HG03060 (cell line): ENCODE results near the gene PRDM13.
"Not testable (repeated sequence)": the region's sequence is repeated elsewhere in the genome, so short reads cannot be mapped to it uniquely, and the experiment has no call there.

Experiments used
- ATAC-seq: cut with Tn5 transposase; IDR thresholded peaks from one replicate; pipeline ENCODE4 v1.9.1; 2021; ENCODE audit warnings: low read depth, moderate number of reproducible peaks; ENCODE audit not compliant: unreplicated experiment

The PRDM13 gene

DNA sequence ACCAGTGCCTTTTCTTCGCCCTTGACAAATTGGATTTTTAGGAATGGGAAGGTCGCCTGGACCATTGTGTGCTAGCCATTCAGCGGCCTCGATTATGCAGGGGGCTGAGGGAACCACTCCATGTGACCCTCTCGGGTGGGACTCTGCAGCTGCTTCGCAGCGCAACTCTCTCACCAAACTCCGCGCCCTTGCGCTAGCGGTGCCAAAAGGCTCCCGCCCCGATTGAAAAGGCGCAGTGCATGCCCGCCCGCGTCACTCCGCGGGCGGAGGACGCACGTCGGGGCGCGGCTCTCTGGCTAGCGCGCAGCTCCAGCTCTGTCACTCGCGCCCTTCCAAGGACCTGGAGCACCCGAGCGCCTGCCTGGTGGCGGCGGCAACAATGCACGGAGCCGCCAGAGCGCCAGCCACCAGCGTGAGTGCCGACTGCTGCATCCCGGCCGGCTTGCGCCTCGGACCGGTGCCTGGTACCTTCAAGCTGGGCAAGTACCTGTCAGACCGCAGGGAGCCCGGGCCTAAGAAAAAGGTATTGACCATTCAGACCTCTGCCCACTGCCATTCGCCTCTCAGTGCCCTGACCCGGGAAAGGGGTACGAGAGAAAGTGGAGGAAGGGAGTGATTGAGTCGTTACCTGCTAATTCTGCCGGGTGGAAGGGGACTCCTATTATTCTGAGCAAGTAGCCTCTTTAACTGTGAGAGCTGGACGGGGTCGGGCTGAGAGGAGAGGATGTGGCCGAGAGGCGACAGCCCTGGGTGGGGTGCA, at the start of gene PRDM13:
Gene PRDM13, plus strand, starts transcription at position 178 of the 760 bp plus-strand sequence. Its CDS starts 202 bp downstream, at position 380.
- ATAC-seq: no peak

GRCh38 chr6:99559057-99559456, 47.6 kb upstream of the PRDM13 start:
- ATAC-seq: no peak

- no peak for ATAC-seq
Observed at GRCh38 chr6:99560668-99561067, 46.0 kb upstream of the PRDM13 start.

DNA sequence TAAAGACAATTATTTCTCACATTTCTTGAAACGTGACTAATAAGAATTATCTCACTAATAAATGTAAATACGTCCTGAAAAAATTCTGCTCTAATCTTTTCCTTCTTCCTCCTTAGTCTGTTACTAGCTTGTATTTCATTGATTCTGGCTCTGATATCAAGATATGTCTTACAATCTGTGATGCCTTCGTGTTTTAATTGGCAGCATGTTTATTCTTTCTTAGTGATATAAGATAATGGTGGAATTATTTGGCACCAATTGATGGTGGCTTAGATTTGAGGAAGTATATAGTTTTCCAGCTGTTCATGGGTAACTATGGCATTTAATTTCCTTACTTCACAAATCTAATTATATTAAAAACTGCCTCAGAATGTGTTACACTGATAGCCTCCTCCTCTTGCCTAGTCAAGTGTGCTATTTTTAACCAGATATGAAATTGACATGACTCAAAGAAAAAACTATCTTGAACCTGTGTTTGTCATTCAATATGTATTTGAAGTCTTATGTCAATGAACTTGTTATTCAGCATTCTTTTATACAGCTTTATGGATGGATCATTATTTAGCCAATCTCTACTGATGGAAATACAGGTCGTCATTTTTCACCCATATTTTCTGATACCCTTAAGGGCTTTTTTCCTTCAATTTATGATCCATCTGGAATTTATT, 43.4 kb upstream of the PRDM13 start:
- no peak for ATAC-seq

DNA sequence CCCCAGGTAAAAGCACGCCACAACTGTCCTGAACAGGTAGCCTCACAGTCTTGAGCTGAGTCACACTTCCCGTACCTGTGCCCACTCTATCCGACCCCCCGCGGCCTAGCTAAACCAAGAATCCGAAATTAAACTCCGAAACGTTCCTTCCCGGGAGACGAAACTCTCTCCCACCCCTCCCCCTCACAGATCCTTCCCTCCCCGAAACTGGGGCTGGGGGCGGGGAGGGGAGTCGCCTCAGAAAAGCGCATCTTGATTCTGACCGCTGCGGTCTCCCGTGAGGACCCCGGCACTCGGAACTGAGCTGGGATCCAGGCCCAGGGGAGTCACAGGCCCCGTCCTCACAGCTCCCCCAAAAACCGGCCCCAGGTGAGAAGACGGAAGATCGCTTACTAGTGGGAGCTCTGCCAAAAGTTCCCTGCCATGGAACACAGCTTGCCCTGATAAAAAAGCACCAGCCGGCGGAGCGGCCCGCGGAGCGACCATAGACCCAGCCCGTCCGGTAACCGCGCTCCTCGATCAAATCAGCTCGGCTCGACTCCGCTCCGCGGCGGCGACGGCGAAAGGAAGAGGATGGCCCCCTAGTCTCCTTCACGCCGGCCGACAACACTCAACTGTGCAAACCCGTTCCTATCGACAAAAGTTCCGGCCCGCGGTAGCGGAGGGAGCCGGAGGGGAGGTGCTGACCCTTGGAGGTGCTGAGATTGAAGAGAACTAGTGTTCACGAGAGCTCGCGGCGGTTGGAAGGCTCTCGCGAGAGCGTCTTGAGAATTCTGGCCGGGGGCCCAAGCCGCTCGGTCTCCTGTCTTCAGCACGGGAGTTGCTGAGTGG, 38.3 kb upstream of the PRDM13 start, which contains the start of gene CCNC:
Gene CCNC, minus strand, starts transcription at position 558 of the 831 bp plus-strand sequence. Its CDS starts 133 bp downstream, at position 425.
- ATAC-seq: peak; percentile 97

DNA sequence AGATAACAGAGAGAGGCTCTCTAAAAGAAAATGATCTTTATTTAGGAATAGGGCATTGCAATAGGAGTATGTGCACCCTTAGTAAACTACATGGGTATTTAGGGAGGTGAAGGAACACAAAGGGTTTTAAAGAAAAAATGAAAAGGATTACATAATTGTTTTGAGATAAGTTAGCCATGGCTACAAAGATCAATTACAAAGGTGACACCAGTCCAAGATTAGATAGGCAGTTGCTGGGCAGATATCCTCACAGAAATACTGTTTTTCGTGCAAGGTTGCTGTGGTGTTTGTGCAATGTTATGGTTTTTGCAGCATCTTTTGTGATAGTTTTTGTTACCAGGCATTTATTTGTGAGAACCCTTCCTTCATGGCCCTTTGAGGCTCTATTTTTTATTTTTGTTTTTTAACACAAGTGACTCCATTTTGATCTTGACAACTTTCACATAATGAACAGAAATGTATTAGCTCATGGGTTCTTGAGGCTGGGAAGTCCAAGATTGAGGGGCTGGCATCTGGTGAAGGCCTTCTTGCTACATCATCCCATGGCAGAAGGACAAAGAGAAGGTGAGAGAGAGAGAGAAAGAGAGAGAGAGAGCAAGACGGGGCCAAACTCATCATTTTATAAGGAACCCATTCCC, 32.5 kb upstream of the PRDM13 start:
- ATAC-seq: no peak

GRCh38 chr6:99575544-99576227, 30.9 kb upstream of the PRDM13 start:
- no peak for ATAC-seq

- no peak for ATAC-seq
Observed at GRCh38 chr6:99579781-99580180, 26.9 kb upstream of the PRDM13 start.

DNA sequence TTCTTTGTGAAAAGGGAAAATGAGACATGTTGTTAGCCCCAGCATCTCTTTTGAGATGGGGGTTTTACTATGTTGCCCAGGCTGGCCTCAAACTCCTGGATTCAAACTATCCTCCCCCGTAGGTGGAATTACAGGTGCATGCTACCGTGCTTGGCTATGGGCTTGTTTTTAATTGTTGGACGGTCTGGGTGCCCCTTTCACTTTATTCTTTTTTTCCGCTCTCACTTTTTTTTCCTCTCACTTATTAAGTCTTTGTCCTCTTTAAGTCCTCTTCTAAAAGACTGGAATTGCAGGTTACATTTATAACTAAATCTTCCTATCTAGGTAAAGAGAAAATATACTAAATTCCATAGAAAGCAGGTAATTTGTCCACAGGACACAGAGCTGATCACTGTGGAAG, 18.8 kb upstream of the PRDM13 start:
- ATAC-seq: no peak

- ATAC-seq: peak; percentile 90
Observed at GRCh38 chr6:99588618-99589289, 17.9 kb upstream of the PRDM13 start.

- ATAC-seq: no peak
Observed at GRCh38 chr6:99589290-99589672, 17.4 kb upstream of the PRDM13 start.

DNA sequence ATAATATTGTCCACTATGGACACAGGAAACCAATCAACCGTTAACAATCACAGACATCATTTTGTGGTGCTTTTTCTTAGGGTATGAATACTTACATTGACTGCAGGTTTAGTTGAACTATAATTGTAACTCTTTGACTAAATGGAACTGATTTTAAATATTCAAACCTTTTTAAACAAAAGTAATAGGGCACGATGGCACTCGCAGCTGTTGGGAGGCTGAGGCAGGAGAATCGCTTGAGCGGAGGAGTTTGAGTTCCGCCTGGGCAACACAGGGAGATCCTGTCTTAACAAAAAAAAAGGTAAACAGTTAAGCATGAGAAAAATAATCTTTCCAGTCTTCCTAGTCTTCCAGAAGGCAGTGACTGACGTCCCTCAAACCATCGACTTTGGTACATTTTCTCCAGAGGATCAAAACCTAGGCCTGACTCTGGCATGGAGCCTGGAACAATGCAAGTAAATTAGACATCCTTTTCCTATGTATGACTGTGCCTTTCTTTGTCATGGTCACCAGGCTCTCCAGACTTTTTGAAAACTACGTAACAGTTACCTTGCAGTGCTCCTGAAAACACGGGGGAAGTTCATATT, 16.6 kb upstream of the PRDM13 start:
- ATAC-seq: no peak

DNA sequence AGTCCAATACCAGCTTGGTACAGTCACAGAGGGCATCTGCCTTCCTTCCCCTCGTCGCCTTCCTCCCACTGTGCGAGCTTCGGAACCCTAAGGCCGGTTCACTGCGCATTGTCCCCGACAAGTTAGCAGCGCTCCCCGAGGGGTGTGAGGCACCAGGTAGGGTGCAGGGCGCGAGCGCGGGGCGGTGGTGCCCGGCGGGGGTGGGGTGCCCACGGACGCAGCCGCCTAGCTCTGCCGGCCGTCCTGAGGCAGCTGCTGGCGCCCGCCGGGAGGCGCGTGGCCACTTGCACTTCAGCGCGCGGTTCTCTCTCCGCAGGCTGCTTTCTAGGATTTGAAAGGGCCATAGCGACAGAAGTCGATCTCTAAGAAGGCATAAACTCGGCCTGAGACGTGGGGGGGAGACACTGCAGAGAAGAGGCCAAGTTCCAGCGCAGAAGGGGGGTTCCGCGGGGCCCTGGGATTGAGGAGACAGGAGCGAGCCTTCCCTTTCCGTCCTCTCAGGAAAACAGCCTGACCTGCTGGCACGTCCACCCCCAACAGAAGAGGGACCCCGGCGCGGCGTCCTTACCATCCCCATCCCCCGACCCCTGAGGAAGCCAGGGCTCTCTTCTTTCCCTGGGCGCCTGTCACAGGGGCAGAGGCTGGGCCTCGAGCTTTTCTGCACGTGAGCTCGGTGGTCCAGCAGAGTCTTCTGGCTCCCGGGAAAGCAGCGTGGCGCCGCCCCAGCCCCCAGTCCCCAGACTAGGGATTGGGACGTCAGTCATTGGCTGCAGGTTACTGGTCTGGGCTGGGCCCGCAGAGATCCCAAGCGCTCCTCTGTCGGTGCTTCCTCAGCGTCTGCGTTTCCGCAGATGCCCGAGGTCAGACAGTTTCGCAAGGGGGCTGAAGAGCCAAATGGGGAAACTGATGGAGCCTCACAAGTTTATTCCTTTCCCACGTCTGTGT, 15.6 kb upstream of the PRDM13 start:
- no peak for ATAC-seq

GRCh38 chr6:99591673-99592364, 14.8 kb upstream of the PRDM13 start:
- ATAC-seq: no peak

DNA sequence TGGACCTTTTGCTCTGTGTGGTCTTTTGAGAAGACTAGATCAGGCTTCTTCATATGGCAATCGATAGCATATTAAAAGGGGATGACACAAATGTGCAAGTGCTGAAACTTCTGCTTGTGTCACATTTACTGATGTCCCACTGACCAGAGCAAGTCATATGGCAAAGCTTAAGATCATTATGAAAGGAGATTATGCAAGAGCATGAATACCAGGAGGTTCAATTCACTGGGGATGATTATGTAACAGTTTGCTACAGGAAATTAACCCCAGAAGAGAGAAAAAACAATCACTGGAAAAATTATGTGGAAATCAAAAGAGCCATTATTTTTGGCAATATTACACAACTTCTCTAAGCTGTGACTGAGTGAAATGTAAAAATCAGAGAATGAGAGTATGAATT, 13.7 kb upstream of the PRDM13 start:
- no peak for ATAC-seq

GRCh38 chr6:99594696-99595095, 11.9 kb upstream of the PRDM13 start:
- ATAC-seq: not testable (repeated sequence)
